Lower leg skin (tissue), 3 donors: Measurements from ENCODE around the gene FAM174B.

Source experiments
- CTCF ChIP-seq, 3 donors: fragments of 450-650 bp; IDR thresholded peaks; one replicate each; pipeline ENCODE4 v1.5.1; 2016; ENCODE audit warnings: antibody characterized with exemption in 3 of 3, mild to moderate bottlenecking in 3 of 3, moderate library complexity in 2 of 3
- POLR2A ChIP-seq, 2 donors: fragments of 450-650 bp; IDR thresholded peaks; one replicate each; pipeline ENCODE4 v1.6.1; 2016 to 2017; ENCODE audit warnings: antibody characterized with exemption in 2 of 2, mild to moderate bottlenecking in 1 of 2, moderate library complexity in 1 of 2

GRCh38 chr15:92671406-92671805, 15.8 kb upstream of the FAM174B start:
- no peak for TF ChIP-seq CTCF (IDR thresholded peaks at IDR 0.05)
- TF ChIP-seq POLR2A (IDR thresholded peaks at IDR 0.05) = no peak
